PFSK-1 (cell line): ENCODE measurements around the gene SEZ6.

Experiments used
- FOXP2 ChIP-seq: optimal IDR thresholded peaks from 2 replicates; pipeline ENCODE3; 2011; ENCODE audit warnings: borderline replicate concordance, control low read depth, inconsistent platforms; ENCODE audit not compliant: insufficient read depth; ENCODE audit errors: extremely low read length, extremely low read depth
- POLR2AphosphoS5 ChIP-seq: IDR thresholded peaks from 2 replicates; pipeline ENCODE4 v1.6.1; 2012; ENCODE audit warnings: low read depth, mild to moderate bottlenecking, control low read depth, low read length, moderate library complexity
- SIN3A ChIP-seq: IDR thresholded peaks from 2 replicates; pipeline ENCODE4 v1.6.1; 2012; ENCODE audit warnings: mild to moderate bottlenecking, low read length, moderate library complexity, borderline replicate concordance; ENCODE audit not compliant: insufficient read depth
- TAF1 ChIP-seq: IDR thresholded peaks from 2 replicates; pipeline ENCODE4 v1.6.1; 2012; ENCODE audit warnings: low read length, control low read depth, borderline replicate concordance; ENCODE audit not compliant: insufficient read depth
- TF ChIP-seq, protein P1 (sequence below), 2 experiments: IDR thresholded peaks; 2 replicates each; pipeline versions ENCODE4 v1.6.1 to v1.8.0; 2011 to 2012; ENCODE audit warnings: low read depth in 2 of 2, low read length in 2 of 2, control low read depth in 1 of 2, inconsistent platforms in 1 of 2, mild to moderate bottlenecking in 1 of 2, moderate library complexity in 1 of 2; ENCODE audit not compliant: insufficient read depth in 1 of 2

Gene SEZ6

GRCh38 chr17:28908640-28909167 is 97.1 kb downstream of the SEZ6 start:
- TF ChIP-seq SIN3A = no peak
- TF ChIP-seq, protein P1, sequence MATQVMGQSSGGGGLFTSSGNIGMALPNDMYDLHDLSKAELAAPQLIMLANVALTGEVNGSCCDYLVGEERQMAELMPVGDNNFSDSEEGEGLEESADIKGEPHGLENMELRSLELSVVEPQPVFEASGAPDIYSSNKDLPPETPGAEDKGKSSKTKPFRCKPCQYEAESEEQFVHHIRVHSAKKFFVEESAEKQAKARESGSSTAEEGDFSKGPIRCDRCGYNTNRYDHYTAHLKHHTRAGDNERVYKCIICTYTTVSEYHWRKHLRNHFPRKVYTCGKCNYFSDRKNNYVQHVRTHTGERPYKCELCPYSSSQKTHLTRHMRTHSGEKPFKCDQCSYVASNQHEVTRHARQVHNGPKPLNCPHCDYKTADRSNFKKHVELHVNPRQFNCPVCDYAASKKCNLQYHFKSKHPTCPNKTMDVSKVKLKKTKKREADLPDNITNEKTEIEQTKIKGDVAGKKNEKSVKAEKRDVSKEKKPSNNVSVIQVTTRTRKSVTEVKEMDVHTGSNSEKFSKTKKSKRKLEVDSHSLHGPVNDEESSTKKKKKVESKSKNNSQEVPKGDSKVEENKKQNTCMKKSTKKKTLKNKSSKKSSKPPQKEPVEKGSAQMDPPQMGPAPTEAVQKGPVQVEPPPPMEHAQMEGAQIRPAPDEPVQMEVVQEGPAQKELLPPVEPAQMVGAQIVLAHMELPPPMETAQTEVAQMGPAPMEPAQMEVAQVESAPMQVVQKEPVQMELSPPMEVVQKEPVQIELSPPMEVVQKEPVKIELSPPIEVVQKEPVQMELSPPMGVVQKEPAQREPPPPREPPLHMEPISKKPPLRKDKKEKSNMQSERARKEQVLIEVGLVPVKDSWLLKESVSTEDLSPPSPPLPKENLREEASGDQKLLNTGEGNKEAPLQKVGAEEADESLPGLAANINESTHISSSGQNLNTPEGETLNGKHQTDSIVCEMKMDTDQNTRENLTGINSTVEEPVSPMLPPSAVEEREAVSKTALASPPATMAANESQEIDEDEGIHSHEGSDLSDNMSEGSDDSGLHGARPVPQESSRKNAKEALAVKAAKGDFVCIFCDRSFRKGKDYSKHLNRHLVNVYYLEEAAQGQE (IDR thresholded peaks at IDR 0.05; ENCODE audit: insufficient read depth in 1 of 2, low read depth in 2 of 2, low read length in 2 of 2) = no peak

GRCh38 chr17:28907709-28908475 is 97.9 kb downstream of the SEZ6 start:
- no peak; the same call in 1 of the 2 replicates for TF ChIP-seq POLR2AphosphoS5
- TF ChIP-seq SIN3A = no peak
- TF ChIP-seq, protein P1 (IDR thresholded peaks at IDR 0.05; ENCODE audit: insufficient read depth in 1 of 2, low read depth in 2 of 2, low read length in 2 of 2) = no peak
- TF ChIP-seq FOXP2 = no peak
- TF ChIP-seq TAF1 = no peak

GRCh38 chr17:28906706-28907438 is 99.0 kb downstream of the SEZ6 start:
- TF ChIP-seq TAF1 (no peak), FOXP2 (no peak), SIN3A (no peak), POLR2AphosphoS5 (no peak)
- TF ChIP-seq, protein P1 (IDR thresholded peaks at IDR 0.05; ENCODE audit: insufficient read depth in 1 of 2, low read depth in 2 of 2, low read length in 2 of 2) = no peak

DNA sequence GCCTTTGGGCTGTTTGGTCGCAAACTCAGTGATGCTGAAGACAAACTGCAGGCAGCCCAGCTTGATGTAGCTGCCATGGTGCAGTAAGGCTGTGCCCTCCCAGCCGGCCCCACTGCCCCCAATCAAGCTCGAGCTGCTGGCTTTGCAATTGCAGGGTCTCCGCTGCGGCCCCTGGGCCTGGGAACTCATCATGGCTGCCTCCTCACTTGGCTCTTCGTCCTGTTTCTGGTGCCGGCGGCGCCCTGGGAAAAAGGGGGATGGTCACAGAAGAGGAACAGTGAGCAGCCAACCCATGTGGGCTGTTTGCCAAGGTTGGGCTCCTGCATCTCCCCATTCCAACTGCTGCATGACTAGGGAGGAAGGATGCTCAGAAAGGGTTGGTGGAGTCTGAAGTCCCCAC is 99.6 kb downstream of the SEZ6 start:
- TF ChIP-seq SIN3A (no peak), TAF1 (no peak), POLR2AphosphoS5 (no peak), FOXP2 (no peak)
- TF ChIP-seq, protein P1 (IDR thresholded peaks at IDR 0.05; ENCODE audit: insufficient read depth in 1 of 2, low read depth in 2 of 2, low read length in 2 of 2) = no peak
